Lung microvascular endothelial cell (primary cell): ENCODE measurements around the gene TNIK. TPM values are rescaled to one million over a fixed set of nuclear protein-coding genes. Genes with fewer than 3 reads are reported as not detected.

Experiments
- DNase-seq, 2 donors: peaks; one replicate each; pipeline versions ENCODE4 v3.0.0 to v3.0.0-alpha.2; 2010; ENCODE audit warnings: low read depth in 2 of 2
- total RNA-seq: library from RNA; depleted of rRNA; stranded (reverse); fragments of >200 nt; gene quantifications from 2 replicates; pipeline ENCODE4 v1.2.1, GENCODE V29; 2014

TNIK gene
- total RNA-seq, 1 donor from 2014 or later = 9.7 TPM

- DNase-seq = peak; percentile 43 to 65
Measured at GRCh38 chr3:171417813-171418212, 42.4 kb downstream of the TNIK start.

- DNase-seq = no peak
Measured at GRCh38 chr3:171417137-171417536, 43.1 kb downstream of the TNIK start.

DNA sequence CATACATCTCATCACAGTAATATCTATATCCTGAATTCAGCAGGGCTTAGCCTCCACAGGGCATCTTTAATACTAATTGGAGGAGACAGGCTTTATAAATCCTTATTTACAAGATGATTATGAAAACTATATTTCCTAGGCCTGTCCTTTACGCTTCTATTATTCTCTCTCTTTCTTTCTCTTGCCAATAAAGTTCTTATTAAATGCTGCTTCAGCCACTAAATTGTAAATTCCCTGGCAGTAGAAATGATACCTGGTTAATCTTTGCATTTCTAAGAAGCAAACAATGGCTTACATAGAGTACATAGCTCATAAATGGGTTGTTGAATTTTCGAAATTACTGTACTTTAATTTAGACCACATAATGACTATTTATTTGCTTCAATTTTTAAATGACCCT, 43.5 kb downstream of the TNIK start:
- no peak for DNase-seq

DNA sequence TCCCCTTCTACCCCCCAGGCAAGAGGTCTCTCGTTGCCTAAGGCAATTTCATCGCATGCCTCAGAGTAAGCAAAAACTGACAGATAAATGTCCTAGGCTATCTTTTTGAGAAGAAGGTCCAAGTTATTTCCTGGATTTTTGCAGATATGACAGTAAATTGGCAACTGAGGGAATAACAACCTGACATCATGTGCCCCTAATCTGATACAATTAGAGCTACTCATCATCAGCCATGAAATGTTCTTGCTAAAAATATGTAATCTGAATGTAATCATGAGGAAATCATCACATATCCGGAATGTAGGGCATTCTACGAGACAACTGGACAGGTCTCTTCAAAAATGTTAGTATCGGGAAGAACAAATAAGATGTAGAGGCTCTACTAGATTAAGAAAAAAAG, 44.1 kb downstream of the TNIK start:
- peak; percentile 4 to 78 for DNase-seq

DNA sequence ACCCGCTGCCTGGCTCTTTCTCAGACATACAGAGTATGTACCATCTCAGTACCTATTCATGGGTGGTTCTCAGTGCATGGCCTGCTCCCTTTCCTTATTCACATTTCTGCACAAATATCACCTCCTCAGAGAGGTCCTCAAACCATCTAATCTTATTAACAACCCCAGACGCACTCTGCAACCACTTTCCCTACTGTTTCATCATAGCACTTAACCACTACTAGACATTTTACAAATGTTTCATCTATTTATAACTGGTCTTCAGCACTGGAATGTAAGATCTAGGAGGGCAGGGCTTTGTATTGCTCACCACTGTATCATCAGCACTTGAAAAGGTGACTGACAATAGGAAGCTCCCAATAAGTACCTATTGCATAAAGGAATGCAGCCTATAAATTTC, 45.1 kb downstream of the TNIK start:
- DNase-seq = no peak

- no peak for DNase-seq
Measured at GRCh38 chr3:171412473-171412872, 47.7 kb downstream of the TNIK start.

DNA sequence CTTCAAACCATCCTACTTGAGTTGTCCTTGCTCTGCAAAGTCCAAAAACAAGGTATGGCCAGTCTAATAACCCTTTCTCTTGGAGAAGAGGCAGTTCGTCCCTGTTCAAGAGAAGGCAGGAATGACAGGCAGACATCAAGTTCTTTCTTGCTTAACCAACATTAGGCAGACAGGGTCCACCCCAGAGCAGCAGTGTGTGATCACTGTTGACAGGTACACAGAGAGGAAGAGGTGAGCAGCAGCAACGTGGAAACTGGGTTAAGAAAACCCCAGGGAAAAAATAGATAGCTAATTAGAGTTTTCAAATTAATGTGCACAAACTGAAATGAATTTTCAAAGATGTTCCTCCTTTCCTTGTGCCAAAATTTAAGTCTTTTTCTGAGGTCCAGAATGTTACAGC, 48.2 kb downstream of the TNIK start:
- DNase-seq = no peak

- DNase-seq = no peak
Measured at GRCh38 chr3:171410186-171410585, 50.0 kb downstream of the TNIK start.

GRCh38 chr3:171407759-171408158, 52.4 kb downstream of the TNIK start:
- DNase-seq = peak in 1 of 2 donors; percentile 24

GRCh38 chr3:171404376-171404967, 55.7 kb downstream of the TNIK start:
- no peak for DNase-seq

GRCh38 chr3:171402281-171402680, 57.9 kb downstream of the TNIK start:
- peak in 1 of 2 donors; percentile 93 for DNase-seq

- DNase-seq = no peak
Measured at GRCh38 chr3:171401432-171401831, 58.8 kb downstream of the TNIK start.

DNA sequence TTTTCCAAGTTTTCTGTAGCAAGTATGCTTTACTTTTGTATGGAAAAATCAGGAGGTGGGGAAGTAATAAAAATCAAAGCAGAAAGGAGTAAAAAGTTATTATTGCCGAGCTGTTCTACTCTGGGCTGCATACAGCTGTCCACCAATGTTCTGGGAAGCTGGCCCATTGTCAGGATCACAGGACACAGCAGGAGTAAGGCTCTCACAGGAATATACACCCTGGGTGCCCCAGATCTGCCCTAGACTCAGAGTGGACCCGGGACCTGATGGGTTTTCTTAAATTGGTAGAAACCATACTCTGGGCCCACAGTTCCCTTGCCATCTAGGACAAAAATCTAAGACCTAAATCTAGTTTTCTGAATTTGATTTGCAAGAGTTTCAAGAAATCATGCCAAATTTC, 60.4 kb downstream of the TNIK start:
- peak in 1 of 2 donors; percentile 47 for DNase-seq

DNA sequence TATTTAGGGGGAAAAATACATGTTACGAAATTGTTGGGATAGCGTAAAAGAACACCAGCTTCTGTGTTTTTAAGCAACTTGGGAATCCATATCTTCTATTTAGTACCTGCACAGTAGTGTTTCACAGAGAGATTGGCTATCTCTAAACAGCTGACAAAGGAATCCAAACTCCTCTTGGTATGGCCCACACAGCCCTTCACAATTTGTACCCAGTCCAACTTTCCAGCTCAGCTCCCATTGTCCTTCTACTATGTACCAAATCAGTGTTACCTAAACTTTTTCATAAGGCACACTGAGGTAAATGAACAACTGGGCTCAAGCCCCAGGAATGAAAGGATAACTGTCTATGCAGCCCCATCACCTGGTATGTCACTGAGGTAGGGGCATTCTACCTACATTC, 61.9 kb downstream of the TNIK start:
- DNase-seq = peak in 1 of 2 donors; percentile 60

DNA sequence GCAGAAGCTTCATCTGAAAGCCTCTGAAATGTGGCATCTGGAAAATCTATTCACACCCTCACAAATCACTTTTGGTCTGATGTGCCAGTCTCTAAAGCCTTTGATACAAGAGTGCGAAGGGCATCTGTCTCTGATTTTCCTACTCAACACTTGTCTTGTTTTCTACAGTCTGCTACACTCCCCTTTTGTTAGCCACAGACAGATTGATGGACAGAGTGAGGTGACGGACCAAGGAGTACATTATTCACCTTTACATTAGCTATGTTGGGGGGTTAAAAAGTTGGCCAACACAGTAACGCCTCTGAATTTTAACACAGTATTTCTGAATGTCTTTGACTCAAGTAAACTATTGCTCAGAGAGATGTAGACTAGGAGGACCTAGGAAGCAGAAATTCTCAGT, 63.1 kb downstream of the TNIK start:
- no peak for DNase-seq

GRCh38 chr3:171396048-171396447, 64.2 kb downstream of the TNIK start:
- peak; percentile 22 to 66 for DNase-seq

GRCh38 chr3:171393032-171393744, 67.0 kb downstream of the TNIK start:
- peak in 1 of 2 donors; percentile 50 for DNase-seq

DNA sequence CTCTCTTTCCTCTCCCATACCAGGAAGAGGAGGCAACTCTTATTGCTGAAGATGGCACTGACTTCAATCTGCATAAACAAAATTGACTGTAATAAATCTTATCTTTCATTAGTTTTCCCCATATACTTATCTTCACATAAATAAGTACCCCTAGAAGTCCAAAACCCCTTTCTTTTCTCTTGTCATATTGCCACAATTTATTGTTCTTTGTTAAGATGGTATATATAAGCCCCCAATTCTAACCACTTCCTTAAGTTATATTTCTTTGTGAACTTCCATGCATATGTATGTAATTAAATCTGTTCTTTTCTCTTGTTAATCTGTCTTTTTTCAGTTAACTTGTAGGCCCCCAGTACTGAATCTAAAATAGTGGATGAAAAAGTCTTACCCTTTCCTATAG, 68.8 kb downstream of the TNIK start:
- DNase-seq = no peak

DNA sequence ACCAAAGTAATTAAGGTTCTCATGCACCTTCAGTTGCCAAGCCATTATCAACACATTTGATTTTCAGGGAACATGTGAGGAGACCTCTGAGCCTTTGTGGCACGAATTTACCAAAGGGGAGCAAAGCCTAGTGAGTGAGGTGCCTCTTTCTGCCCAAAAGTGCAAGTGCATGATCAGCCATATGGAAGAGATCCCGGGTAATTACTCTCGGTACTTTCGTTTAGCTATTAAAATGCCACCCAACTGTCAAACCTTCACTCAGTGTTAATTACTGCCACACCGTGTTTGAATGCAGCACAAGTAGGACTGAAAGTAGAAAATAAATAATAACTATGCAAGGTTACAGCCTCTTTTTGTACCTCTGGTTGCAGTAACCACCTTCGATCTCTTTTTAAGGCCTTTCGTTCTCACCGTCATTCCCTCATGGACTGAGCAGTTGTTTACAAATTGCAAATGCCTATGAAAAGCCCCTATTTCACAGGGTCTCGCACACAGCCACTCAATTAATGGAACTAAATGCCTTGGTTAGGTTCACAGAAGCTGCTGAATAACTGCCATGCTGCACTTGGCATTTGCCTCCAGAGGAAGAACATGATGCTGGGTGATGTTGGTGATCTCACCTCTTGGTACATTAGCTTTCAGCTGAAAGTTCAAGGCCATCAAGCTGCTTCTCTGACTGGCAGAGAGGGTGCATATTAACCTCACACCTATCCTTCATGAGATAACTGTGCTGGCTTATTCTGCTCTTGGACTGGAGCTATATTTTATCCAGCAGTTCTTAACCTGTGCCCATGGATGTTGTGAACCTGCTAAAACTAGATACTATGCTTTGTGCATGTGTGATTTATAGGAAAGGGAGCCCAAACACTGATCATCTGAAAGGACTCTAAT, 69.9 kb downstream of the TNIK start:
- no peak for DNase-seq

DNA sequence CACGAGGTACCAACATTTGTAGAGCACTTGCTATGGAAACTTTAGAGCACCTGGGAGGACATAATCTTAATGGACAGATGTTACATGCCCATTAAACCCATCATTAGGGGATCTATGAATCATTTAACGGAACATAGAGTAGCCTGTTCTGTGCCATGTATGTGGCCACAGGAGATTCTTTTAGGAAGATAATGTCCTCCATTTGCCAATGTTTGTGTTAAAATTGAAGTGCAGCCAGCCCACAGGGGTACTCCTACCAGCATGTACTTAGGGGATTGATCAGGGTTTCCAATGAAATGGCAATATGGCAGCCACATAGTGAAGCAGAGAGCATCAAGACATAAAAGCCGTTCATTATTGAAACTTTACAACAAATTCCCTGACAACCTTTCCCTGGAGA, 70.7 kb downstream of the TNIK start:
- DNase-seq = no peak

- DNase-seq = no peak
Measured at GRCh38 chr3:171388527-171388926, 71.7 kb downstream of the TNIK start.

DNA sequence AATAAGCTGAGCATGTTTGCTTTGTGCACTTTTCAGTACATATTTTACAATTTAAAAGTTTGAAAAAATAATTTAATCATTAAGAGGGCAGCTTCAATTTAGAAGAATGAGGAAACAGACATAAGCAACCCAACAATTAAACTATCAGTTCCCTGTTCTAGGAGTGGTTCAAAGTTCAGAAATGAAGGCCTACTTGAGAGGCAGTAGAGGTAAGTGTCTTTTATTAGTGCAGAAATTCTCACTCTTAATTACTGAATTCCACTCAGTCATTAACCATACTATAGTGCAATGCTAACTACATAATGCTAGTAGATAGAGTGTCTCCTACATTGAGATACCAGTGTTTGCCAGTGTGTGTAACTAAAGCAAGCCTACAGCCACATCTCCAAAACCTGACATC, 73.1 kb downstream of the TNIK start:
- no peak for DNase-seq
